ENCODE measurements around the gene SCT. TPM values are rescaled to one million over a fixed set of nuclear protein-coding genes. Genes with fewer than 3 reads are reported as not detected.

The SCT gene
- total and polyA plus RNA-seq, 2 of the 8 experiments (the other 6 are each of a cell fraction or from before 2014, with no cell fraction given), result 1.7 to 2.0 TPM

DNA sequence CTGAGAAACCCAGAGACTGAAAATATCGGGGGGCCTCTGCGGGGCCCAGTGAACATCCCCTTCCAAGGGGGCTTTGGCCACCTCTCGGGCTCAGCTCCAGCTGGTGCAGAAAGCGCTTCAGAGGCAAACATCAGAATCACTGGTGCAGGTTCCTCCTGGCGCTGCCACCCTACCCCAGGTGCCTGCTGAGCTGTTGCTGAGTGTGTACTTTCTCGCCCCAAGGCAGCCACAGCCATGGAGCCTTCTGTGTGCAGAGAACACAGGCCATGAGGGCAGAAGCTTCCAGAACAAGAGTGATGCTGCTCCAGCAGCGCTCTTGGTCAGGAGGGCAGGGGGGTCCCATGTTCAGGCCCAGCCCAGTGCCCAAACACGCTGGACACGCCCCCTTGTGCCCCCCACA lies 16.4 kb upstream of the SCT start (continued):
- TF ChIP-seq TAF7 (optimal IDR thresholded peaks at IDR 0.05; ENCODE audit: borderline replicate concordance, low read depth, low read length) (no peak), MAFK (IDR thresholded peaks at IDR 0.05; ENCODE audit: low read depth, low read length) (no peak), JUN (IDR thresholded peaks at IDR 0.05; ENCODE audit: low read depth, low read length) (no peak), BCL11A (IDR thresholded peaks at IDR 0.05; ENCODE audit: low read depth in 2 of 2, low read length in 2 of 2) (no peak)
- TF ChIP-seq, protein P1, sequence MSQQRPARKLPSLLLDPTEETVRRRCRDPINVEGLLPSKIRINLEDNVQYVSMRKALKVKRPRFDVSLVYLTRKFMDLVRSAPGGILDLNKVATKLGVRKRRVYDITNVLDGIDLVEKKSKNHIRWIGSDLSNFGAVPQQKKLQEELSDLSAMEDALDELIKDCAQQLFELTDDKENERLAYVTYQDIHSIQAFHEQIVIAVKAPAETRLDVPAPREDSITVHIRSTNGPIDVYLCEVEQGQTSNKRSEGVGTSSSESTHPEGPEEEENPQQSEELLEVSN (IDR thresholded peaks at IDR 0.05), result no peak
- TF ChIP-seq, protein P2, sequence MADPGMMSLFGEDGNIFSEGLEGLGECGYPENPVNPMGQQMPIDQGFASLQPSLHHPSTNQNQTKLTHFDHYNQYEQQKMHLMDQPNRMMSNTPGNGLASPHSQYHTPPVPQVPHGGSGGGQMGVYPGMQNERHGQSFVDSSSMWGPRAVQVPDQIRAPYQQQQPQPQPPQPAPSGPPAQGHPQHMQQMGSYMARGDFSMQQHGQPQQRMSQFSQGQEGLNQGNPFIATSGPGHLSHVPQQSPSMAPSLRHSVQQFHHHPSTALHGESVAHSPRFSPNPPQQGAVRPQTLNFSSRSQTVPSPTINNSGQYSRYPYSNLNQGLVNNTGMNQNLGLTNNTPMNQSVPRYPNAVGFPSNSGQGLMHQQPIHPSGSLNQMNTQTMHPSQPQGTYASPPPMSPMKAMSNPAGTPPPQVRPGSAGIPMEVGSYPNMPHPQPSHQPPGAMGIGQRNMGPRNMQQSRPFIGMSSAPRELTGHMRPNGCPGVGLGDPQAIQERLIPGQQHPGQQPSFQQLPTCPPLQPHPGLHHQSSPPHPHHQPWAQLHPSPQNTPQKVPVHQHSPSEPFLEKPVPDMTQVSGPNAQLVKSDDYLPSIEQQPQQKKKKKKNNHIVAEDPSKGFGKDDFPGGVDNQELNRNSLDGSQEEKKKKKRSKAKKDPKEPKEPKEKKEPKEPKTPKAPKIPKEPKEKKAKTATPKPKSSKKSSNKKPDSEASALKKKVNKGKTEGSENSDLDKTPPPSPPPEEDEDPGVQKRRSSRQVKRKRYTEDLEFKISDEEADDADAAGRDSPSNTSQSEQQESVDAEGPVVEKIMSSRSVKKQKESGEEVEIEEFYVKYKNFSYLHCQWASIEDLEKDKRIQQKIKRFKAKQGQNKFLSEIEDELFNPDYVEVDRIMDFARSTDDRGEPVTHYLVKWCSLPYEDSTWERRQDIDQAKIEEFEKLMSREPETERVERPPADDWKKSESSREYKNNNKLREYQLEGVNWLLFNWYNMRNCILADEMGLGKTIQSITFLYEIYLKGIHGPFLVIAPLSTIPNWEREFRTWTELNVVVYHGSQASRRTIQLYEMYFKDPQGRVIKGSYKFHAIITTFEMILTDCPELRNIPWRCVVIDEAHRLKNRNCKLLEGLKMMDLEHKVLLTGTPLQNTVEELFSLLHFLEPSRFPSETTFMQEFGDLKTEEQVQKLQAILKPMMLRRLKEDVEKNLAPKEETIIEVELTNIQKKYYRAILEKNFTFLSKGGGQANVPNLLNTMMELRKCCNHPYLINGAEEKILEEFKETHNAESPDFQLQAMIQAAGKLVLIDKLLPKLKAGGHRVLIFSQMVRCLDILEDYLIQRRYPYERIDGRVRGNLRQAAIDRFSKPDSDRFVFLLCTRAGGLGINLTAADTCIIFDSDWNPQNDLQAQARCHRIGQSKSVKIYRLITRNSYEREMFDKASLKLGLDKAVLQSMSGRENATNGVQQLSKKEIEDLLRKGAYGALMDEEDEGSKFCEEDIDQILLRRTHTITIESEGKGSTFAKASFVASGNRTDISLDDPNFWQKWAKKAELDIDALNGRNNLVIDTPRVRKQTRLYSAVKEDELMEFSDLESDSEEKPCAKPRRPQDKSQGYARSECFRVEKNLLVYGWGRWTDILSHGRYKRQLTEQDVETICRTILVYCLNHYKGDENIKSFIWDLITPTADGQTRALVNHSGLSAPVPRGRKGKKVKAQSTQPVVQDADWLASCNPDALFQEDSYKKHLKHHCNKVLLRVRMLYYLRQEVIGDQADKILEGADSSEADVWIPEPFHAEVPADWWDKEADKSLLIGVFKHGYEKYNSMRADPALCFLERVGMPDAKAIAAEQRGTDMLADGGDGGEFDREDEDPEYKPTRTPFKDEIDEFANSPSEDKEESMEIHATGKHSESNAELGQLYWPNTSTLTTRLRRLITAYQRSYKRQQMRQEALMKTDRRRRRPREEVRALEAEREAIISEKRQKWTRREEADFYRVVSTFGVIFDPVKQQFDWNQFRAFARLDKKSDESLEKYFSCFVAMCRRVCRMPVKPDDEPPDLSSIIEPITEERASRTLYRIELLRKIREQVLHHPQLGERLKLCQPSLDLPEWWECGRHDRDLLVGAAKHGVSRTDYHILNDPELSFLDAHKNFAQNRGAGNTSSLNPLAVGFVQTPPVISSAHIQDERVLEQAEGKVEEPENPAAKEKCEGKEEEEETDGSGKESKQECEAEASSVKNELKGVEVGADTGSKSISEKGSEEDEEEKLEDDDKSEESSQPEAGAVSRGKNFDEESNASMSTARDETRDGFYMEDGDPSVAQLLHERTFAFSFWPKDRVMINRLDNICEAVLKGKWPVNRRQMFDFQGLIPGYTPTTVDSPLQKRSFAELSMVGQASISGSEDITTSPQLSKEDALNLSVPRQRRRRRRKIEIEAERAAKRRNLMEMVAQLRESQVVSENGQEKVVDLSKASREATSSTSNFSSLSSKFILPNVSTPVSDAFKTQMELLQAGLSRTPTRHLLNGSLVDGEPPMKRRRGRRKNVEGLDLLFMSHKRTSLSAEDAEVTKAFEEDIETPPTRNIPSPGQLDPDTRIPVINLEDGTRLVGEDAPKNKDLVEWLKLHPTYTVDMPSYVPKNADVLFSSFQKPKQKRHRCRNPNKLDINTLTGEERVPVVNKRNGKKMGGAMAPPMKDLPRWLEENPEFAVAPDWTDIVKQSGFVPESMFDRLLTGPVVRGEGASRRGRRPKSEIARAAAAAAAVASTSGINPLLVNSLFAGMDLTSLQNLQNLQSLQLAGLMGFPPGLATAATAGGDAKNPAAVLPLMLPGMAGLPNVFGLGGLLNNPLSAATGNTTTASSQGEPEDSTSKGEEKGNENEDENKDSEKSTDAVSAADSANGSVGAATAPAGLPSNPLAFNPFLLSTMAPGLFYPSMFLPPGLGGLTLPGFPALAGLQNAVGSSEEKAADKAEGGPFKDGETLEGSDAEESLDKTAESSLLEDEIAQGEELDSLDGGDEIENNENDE (IDR thresholded peaks at IDR 0.05; ENCODE audit: insufficient replicate concordance, low read length), result no peak
- TF ChIP-seq, protein P3, sequence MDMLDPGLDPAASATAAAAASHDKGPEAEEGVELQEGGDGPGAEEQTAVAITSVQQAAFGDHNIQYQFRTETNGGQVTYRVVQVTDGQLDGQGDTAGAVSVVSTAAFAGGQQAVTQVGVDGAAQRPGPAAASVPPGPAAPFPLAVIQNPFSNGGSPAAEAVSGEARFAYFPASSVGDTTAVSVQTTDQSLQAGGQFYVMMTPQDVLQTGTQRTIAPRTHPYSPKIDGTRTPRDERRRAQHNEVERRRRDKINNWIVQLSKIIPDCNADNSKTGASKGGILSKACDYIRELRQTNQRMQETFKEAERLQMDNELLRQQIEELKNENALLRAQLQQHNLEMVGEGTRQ (IDR thresholded peaks at IDR 0.05; ENCODE audit: low read length), result no peak
